ENCODE results near the gene SSUH2.

The SSUH2 gene

GRCh38 chr3:8622873-8623691 is 21.5 kb downstream of the SSUH2 start:
- ATAC-seq (replicated peaks) (peak; percentile 85 to 92), DNase-seq (peak; percentile 42)
- H3K36me3 Mint-ChIP-seq, result peaks cover 0 to 1% of the 10 kb centered on the region in 2 donors
- H3K4me3 Mint-ChIP-seq, result peak overlapping the region; percentile 33 to 71
- H3K27ac Mint-ChIP-seq, result peak overlapping the region; percentile 79
- peaks cover 12 to 15% of the 10 kb centered on the region in 2 donors for H3K27me3 Mint-ChIP-seq
- peaks cover 7 to 15% of the 10 kb centered on the region in 2 donors for H3K9me3 Mint-ChIP-seq
- peaks cover 7 to 13% of the 10 kb centered on the region in 2 donors for H3K4me1 Mint-ChIP-seq

DNA sequence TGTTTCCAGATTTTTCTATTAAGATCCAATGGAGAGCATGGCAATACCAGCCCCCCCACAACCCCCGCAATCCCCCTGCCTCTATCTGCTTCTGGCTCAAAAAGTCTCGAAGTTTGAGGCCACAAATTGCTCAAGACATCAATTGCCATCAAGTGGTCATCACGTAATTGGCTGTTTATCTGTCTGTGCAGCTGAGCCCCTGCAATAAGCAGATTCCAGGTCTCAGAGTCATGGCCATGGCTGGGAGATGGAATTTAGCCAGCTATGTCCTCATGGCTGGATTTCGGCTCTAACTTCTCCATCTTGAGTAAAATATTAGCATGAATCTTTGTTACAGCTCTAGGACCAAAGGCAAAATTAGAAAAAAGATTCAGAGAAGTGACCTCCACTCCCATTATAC is 22.7 kb downstream of the SSUH2 start:
- H3K27ac Mint-ChIP-seq, result no peak overlapping the region
- no peak for DNase-seq
- H3K4me1 Mint-ChIP-seq, result peaks cover 7 to 13% of the 10 kb centered on the region in 2 donors
- no peak for ATAC-seq (replicated peaks)
- peaks cover 12 to 15% of the 10 kb centered on the region in 2 donors for H3K27me3 Mint-ChIP-seq
- no peak overlapping the region for H3K4me3 Mint-ChIP-seq
- peaks cover 0 to 1% of the 10 kb centered on the region in 2 donors for H3K36me3 Mint-ChIP-seq
- H3K9me3 Mint-ChIP-seq, result peaks cover 7 to 16% of the 10 kb centered on the region in 2 donors

GRCh38 chr3:8621141-8621540 is 23.5 kb downstream of the SSUH2 start:
- Mint-ChIP-seq H3K27me3 (peaks cover 12 to 15% of the 10 kb centered on the region in 2 donors), H3K4me3 (no peak overlapping the region), H3K27ac (no peak overlapping the region), H3K4me1 (peaks cover 7 to 13% of the 10 kb centered on the region in 2 donors), H3K9me3 (peaks cover 7 to 16% of the 10 kb centered on the region in 2 donors), H3K36me3 (peaks cover 0 to 1% of the 10 kb centered on the region in 2 donors)
- DNase-seq, result no peak
- ATAC-seq (replicated peaks), result no peak

GRCh38 chr3:8619548-8619947 is 25.1 kb downstream of the SSUH2 start:
- ATAC-seq (replicated peaks) (no peak), DNase-seq (no peak)
- Mint-ChIP-seq H3K27me3 (peaks cover 7 to 9% of the 10 kb centered on the region in 2 donors), H3K9me3 (peaks cover 7 to 16% of the 10 kb centered on the region in 2 donors), H3K27ac (no peak overlapping the region), H3K4me1 (peaks cover 7 to 13% of the 10 kb centered on the region in 2 donors), H3K4me3 (no peak overlapping the region), H3K36me3 (peaks cover 0 to 1% of the 10 kb centered on the region in 2 donors)

DNA sequence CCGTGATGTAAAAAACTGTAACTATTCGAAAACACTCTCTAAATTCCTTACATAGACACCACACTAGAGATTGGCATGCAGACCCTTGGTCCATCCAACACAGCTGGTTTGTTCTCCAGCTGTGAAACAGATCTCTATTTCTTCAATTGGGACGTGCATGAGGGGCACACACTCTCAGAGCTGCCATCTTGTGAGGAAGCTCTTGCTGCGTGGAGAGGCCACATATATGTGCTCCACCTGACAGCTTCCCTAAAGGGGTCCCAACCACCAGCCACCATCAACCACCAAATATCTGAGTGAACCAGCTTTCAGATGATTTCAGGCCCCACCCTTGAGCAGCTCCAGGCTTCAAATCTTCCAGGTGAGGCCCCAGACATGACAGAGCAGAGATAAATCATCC is 25.6 kb downstream of the SSUH2 start:
- DNase-seq (no peak), ATAC-seq (replicated peaks) (no peak)
- peaks cover 7 to 13% of the 10 kb centered on the region in 2 donors for H3K4me1 Mint-ChIP-seq
- H3K27me3 Mint-ChIP-seq, result peaks cover 7 to 8% of the 10 kb centered on the region in 2 donors
- H3K4me3 Mint-ChIP-seq, result no peak overlapping the region
- no peak overlapping the region for H3K27ac Mint-ChIP-seq
- H3K9me3 Mint-ChIP-seq, result peaks cover 7 to 16% of the 10 kb centered on the region in 2 donors
- peaks cover 0 to 1% of the 10 kb centered on the region in 2 donors for H3K36me3 Mint-ChIP-seq

DNA sequence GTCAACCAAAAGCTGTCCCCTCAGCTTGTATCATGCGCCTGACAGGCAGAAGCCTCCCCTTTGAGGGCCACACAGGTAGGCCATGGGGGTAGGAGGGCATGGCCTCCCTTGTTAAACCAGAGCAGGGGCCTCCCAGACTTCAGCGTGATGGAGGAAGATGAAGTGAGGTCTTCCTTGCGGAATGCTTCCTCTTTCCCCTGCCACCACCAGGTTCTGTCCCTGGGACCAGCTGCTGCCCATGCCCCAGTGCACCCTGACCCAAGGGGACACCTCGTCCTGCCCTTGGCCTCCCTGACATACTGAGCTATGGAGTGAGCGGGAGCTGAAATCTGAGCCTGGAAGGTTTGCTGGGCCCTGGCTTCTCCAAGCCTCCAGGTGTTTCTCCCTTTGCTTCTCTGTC is 26.7 kb downstream of the SSUH2 start:
- ATAC-seq (replicated peaks) (no peak), DNase-seq (no peak)
- Mint-ChIP-seq H3K4me3 (no peak overlapping the region), H3K27ac (no peak overlapping the region), H3K4me1 (peaks cover 2 to 6% of the 10 kb centered on the region in 2 donors), H3K27me3 (peaks cover 0 to 2% of the 10 kb centered on the region in 2 donors), H3K36me3 (peaks cover 0 to 1% of the 10 kb centered on the region in 2 donors), H3K9me3 (peaks cover 7 to 17% of the 10 kb centered on the region in 2 donors)

GRCh38 chr3:8610951-8611350 is 33.6 kb downstream of the SSUH2 start:
- no peaks in the 10 kb centered on the region for H3K36me3 Mint-ChIP-seq
- H3K4me1 Mint-ChIP-seq, result no peaks in the 10 kb centered on the region
- H3K27ac Mint-ChIP-seq, result no peak overlapping the region
- H3K9me3 Mint-ChIP-seq, result peaks cover 0 to 8% of the 10 kb centered on the region in 2 donors
- H3K27me3 Mint-ChIP-seq, result peaks cover 5% of the 10 kb centered on the region in 2 donors
- H3K4me3 Mint-ChIP-seq, result no peak overlapping the region
- ATAC-seq (replicated peaks) (no peak), DNase-seq (no peak)

GRCh38 chr3:8608791-8609467 is 35.7 kb downstream of the SSUH2 start:
- Mint-ChIP-seq H3K27me3 (peaks cover 5 to 11% of the 10 kb centered on the region in 2 donors), H3K4me1 (no peaks in the 10 kb centered on the region), H3K9me3 (peaks cover 0 to 8% of the 10 kb centered on the region in 2 donors), H3K36me3 (no peaks in the 10 kb centered on the region), H3K27ac (no peak overlapping the region), H3K4me3 (no peak overlapping the region)
- DNase-seq, result no peak
- no peak for ATAC-seq (replicated peaks)

DNA sequence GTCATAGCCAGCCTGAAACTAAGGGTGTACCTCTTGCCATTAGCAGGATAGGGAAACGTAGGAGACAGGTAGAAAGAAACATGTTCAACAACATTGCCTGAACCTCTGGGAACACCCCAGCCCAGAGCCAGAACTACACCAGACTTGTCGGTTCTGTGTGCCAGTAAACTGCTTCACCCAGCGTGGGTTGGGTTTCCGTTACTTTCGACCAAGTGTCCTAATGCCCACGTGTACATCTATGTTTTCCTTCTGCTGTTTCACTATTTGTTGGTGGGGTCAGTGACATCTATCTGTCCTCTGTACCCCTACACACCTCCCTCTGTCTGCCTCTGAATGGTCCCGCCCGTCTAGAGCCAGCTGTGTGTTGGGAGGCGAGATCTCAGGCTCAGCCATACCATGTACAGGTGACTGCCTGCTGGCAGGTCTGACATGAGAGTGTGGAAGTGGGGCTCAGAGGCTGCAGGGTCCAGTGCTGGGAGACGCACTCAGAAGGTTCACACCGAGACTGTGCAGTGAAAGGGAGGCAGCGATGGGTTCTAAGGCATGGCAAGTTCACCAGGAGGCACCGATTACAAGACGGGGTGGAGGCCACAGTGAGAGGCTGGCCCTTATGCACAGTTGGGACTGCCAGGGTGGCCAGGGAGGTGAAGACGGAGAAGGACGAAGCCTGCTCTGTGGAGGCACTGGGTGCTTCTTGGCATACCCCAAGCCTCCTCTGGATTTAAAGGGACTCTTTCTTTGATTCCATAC is 36.4 kb downstream of the SSUH2 start:
- Mint-ChIP-seq H3K4me3 (no peak overlapping the region), H3K27me3 (peaks cover 5 to 13% of the 10 kb centered on the region in 2 donors), H3K36me3 (no peaks in the 10 kb centered on the region), H3K9me3 (peaks cover 0 to 6% of the 10 kb centered on the region in 2 donors), H3K27ac (no peak overlapping the region), H3K4me1 (no peaks in the 10 kb centered on the region)
- DNase-seq, result no peak
- no peak for ATAC-seq (replicated peaks)

DNA sequence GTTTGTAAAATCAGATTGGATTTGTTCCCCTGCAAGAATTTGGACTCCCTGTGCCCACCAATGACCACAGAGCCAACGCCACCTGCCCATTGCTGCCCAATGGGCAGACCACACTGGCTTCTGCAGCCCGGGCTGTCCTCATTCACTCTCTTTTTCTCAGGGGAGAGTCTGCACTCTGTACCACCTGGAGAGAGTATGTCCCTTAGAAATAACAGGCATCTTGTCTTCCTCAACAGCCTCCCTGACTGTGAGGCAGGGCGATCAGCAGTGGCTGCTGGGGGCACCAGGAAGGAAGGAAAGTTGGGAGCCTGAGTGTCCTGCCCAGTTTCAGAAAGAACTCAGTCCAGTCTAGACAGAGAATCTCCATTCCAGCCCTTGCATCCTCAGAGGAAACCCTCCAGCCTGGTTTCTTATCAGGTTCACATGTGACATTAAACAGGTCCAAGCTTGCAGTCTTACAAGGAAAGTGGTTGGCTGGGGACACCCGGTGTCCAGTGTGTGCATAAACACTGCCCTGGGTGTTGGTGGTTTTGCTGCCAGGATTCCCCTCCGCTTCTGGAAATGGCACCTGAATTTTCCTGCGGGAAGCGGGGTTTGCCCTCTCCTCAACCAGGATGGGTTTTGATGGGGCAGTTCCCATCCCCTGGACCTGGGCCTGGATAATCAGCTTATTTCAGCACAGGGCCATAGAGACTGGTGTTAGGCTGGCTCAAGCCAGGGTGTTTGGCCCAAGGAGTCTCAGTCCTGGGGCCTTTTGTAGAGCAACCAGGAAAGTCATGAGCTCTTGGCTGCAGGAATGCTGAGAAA is 37.2 kb downstream of the SSUH2 start:
- DNase-seq (no peak), ATAC-seq (replicated peaks) (no peak)
- Mint-ChIP-seq H3K27me3 (peaks cover 5 to 18% of the 10 kb centered on the region in 2 donors), H3K36me3 (no peaks in the 10 kb centered on the region), H3K4me1 (no peaks in the 10 kb centered on the region), H3K27ac (no peak overlapping the region), H3K4me3 (no peak overlapping the region), H3K9me3 (peaks cover 0 to 6% of the 10 kb centered on the region in 2 donors)

DNA sequence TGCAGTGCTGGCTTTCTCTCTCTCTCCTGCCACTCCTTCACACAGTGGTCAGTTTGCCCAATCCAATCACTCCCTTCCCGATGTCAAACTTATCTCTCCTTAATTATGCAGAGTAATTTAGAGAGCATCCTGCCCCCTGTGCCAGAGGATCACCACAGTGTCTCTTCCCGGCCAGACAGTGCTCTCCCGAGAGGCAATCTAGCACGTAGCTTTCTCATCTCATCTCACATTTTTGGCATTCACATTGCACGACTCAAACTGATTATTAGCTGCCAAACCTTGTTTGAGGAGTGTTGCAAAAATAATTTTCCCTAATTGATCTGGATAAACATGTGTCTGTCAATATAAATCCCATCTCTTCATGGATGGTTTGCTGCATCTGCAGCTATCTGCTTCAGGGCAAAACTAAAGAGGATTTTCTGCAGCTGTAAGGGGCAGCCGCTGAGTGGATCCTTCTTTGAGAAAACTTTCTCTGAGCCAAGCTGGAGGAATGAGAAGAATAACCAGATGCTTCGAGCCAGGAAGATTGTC is 37.8 kb downstream of the SSUH2 start:
- ATAC-seq (replicated peaks) (no peak), DNase-seq (no peak)
- Mint-ChIP-seq H3K27ac (no peak overlapping the region), H3K36me3 (no peaks in the 10 kb centered on the region), H3K4me3 (no peak overlapping the region), H3K9me3 (peaks cover 0 to 6% of the 10 kb centered on the region in 2 donors), H3K27me3 (peaks cover 5 to 18% of the 10 kb centered on the region in 2 donors), H3K4me1 (no peaks in the 10 kb centered on the region)

DNA sequence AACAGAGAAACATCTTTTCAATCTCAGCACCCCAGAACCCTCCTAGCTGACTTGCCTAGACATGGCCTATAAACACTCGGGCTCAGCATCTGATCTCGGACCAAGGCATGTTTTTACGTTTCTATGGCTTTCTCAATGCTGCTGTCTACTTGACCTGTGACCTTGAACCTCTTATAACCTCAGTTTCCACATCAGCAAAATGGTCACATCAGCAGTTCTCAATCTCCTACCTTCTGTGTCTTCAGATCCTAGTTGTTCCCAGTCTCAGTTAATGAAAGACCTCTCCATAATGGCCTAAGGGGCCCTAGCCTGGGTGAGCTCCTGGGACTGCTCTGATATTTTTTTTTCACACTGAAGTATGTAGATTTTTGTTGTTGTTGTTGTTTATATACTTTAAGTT is 39.6 kb downstream of the SSUH2 start:
- no peak for ATAC-seq (replicated peaks)
- peaks cover 0 to 2% of the 10 kb centered on the region in 2 donors for H3K9me3 Mint-ChIP-seq
- no peaks in the 10 kb centered on the region for H3K4me1 Mint-ChIP-seq
- no peak for DNase-seq
- H3K27me3 Mint-ChIP-seq, result peaks cover 5 to 18% of the 10 kb centered on the region in 2 donors
- H3K27ac Mint-ChIP-seq, result no peak overlapping the region
- H3K4me3 Mint-ChIP-seq, result no peak overlapping the region
- H3K36me3 Mint-ChIP-seq, result no peaks in the 10 kb centered on the region

DNA sequence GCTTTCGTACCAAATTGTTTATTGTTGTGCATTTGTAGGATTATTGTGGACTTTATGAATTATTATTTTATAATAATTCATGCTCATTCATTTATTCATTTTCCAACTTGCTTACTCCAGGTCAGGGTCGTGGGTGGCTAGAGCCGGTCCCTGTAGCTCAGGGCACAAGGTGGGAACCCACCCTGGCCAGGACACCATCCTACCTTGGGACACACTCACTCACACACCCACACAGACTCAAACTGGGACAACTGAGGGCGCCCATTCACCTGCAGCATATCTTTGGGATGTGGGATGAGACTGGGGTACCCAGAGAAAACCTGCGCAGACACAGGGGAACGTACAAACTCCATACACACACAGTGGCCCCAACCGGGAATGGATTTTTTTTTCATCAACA is 40.6 kb downstream of the SSUH2 start:
- H3K4me3 Mint-ChIP-seq, result no peak overlapping the region
- no peaks in the 10 kb centered on the region for H3K36me3 Mint-ChIP-seq
- ATAC-seq (replicated peaks) (no peak), DNase-seq (no peak)
- no peak overlapping the region for H3K27ac Mint-ChIP-seq
- no peaks in the 10 kb centered on the region for H3K4me1 Mint-ChIP-seq
- H3K27me3 Mint-ChIP-seq, result peaks cover 5 to 18% of the 10 kb centered on the region in 2 donors
- no peaks in the 10 kb centered on the region for H3K9me3 Mint-ChIP-seq
